GM18873 (cell line): Measurements from ENCODE around the gene FAM47E.

Experiments used
- ATAC-seq: cut with Tn5 transposase; IDR thresholded peaks from one replicate; pipeline ENCODE4 v1.9.1; 2021; ENCODE audit warnings: mild to moderate bottlenecking, moderate library complexity, moderate number of reproducible peaks; ENCODE audit not compliant: unreplicated experiment, low FRiP score

The FAM47E gene, protein sequence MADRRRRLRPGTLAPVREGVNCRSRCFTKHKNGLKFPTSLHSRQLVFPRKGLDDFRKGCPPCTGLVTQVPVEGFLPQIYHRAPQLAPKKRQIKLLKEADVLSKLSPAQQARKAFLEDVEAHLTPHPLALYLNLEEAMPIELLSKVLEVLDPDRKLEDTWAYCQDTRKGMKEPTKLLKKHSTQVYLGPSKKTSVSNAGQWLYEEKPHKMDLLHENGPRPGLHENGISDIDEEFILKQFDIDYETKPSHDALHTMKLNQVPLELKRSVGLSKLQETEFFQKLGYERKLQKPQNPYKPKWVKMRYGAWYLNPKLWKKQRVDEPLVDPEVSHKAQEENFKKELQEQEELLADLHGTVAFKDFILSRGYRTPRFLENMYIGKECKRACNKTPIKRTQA

GRCh38 chr4:76251441-76252270 lies at the start of gene FAM47E:
FAM47E (plus strand) TSS chr4:76251721; CDS start chr4:76251747, 26 bp downstream.
- no peak for ATAC-seq

DNA sequence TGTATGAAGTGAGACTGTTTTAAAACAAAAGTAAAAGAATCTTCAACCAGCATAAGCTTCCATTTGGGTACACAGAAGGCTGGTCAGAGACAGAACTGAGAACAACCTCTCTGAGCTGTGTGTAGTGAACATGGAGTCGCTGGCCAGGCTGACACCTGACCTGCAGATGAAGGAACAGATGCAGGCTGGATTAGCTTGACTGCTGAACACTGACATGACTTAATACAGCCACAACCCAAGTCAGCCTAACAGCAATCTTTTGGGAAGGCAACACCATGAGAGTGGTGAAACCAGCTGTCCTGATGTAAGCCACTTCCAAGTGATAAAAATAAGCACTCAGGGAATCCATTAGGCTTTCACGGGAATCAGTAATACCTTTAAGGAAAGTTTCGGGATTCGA lies 48.0 kb upstream of the FAM47E start:
- no peak for ATAC-seq

- no peak for ATAC-seq
These were observed 46.6 kb upstream of the FAM47E start for GRCh38 chr4:76204936-76205335.

DNA sequence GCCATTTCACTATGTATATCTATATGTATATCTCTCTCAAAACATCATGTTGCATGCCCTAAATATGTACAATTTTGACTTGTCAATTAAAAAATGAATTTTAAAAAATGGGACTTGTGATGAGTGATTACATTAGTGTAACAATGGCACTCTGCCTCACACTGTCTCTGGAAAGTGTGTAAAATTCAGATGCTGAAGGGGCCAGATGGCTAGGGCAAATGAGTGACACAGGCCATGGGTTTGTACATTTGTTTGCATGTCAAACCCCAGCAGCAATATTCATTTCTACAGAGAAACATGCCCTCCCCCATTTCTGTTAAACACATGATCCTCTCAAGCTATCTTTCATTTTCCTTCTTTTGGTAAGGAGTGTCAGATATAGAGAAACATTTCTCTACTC lies 46.0 kb upstream of the FAM47E start:
- no peak for ATAC-seq

DNA sequence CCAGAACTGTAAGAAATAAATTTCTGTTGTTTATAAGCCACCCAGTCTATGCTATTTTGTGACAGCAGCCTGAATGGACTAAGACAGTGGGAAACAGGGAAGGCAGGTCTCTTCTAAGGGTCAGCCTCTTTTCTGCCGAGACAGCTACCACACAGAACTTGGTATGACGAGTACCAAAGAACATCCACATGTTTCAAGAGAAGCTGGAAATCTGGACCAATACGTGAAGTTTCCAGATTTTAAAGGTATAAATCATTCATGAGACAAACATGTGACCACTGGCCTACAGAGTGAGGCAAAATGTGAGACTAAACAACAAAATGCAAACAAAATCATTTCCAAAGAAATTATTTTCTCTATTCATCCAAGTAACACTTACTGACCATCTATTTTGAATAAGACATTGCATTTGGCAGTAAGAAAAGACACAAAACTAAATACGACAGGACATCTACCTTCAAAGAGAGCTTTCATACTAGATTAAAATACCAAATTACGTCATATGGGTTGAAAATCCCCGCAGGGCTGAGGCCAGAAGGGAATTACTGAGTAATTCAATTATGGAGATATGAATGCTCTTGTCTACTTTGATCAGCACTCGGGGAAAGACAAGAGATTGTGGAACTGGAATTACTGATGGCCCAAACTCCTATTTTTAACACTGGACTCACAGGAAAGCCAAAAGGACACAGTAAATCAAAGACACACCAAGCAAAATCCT lies 45.1 kb upstream of the FAM47E start:
- no peak for ATAC-seq

DNA sequence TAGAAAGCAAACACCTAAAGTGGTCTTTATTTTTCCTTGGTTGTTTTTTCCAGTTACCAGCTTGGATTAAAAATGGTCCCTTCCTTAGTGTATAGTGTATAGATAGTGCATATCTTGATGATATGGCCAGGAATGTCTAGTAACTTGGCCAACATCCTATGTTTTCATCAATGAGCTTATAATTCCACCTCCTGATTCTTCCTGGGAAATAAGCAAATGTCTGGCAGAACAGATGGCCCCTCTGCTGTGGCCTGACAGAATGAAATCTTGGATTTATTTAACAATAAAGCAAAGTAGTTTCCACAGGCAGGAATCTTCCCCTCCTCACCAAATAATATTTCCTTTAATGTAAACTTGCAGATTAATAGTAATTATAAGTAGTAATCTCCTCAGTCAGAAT lies 44.0 kb upstream of the FAM47E start:
- no peak for ATAC-seq

DNA sequence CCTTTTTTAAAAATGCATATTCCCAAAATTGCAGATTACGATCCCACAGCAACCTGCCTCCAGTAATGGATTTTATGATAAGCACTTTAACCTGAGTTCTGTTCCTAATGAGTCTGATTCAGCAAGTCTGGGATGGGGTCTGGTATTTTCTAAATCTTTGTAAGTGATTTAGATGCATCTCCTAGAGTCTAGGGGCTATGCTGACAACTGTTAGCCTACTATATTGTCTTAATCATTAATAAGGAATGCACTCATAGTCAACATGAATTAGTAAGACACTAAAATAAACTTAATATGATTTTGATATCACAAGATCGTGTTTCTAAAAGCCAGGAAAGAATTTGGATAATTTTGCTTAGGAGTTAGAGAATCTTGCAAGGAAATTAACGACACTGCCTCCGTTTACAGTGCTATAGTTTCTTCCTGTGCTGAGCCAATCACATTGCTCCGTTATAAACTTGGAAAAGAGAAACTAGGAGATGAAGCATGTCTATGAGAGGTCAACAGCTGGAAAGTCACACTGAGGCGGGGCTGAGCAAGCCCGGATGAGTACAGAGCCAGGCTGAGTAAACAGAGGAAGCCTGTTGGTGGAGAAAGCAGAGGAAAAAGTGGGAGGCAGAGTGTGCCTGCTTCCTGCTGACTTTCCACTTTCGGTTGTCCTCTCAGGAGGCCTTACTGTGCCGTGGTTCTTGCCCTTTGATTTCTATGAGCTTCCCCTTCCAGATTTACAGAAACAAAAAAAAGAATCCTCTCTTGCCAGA lies 43.3 kb upstream of the FAM47E start:
- ATAC-seq: no peak

DNA sequence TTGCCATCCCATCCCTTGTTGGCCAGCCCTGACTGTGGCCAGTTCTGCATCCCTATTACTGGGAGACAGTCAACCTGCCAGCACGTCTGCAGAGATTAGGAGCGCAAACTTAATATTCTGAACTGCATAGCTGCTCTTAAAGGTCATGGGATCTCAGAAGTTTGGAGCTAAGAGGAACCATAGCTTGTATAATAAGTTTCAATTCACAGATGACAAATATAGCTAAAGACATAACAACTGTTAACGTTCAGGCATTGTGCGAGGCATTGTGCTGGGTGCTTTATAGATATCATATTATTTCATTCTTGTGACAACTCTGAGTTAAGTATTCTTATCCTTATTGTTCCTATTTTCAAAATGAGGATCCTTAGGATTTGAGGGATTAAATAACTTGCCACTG lies 41.6 kb upstream of the FAM47E start:
- ATAC-seq: no peak

- ATAC-seq: no peak
These were observed 41.1 kb upstream of the FAM47E start for GRCh38 chr4:76210452-76210851.

DNA sequence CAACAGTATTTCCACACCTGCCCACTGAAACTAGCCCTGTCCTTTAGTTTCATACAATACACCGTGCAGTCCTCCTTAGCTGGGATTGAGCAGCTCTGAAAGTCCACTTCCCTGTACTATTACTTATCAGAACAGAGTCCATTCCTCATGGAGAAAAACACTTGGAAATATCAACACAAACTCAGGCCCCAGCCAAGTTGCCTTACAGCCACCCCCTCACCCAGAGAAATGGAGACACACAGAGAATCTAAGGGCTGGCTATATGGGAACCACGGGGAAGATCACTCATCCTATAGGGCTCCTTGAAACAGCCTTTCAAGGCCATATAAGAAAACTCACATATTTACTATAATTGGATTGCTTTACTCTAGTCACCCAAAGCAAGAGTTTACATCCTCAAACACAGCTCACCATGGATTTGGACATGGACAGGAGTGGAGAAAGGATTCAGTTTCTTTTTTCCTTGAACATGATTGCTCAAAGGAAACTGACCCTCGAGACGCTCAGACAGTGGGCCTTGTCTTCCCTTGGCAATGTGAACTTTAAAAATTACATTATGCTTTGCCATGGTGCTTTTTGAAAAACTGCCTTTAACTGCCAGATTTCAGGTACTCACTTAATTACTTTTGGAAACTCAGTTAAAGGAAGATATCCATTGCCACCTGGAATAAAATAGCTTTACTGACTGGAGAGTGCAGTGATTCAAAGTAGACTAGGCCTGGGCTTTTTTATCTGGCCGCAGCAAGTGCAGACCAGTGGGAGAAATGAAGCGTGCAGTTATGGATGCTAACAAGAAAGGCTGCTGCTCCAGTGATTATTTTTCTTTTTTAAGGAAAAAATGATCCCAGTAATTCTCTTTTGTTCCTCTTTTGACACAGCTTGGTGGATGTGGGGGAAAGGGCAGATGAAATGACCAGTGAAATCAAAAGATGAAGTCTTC lies 39.5 kb upstream of the FAM47E start:
- ATAC-seq: no peak

GRCh38 chr4:76212851-76213414 lies 38.6 kb upstream of the FAM47E start:
- no peak for ATAC-seq

GRCh38 chr4:76213415-76214176 lies 37.9 kb upstream of the FAM47E start, which contains the start of gene SCARB2:
SCARB2 (minus strand) TSS chr4:76213824; CDS start chr4:76213543, 281 bp downstream.
- ATAC-seq: peak; percentile 66

- no peak for ATAC-seq
These were observed 37.3 kb upstream of the FAM47E start for GRCh38 chr4:76214177-76214675.

GRCh38 chr4:76215077-76215476 lies 36.4 kb upstream of the FAM47E start:
- no peak for ATAC-seq

DNA sequence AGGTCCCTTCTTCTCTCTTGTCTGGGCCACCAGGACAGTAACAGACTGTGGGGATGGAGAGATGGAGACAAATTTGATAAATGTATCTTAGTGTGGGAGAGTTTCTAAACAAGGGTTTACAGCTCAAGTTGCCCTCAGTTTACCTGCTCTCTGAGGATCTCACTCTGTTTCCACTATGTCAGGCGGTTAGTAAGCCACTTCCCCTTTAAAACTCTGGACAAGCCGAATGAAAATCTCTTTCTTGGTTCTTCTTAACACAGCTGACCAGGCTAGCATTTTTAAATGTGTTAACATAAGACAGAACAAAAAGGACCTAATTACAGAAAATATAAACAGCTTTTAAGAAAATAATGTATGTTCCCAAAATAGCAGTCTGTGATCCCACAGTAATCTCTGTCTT lies 35.0 kb upstream of the FAM47E start:
- ATAC-seq: no peak

- no peak for ATAC-seq
These were observed 34.3 kb upstream of the FAM47E start for GRCh38 chr4:76216975-76217814.
